Measurements from ENCODE around the gene FAM180B.

DNA sequence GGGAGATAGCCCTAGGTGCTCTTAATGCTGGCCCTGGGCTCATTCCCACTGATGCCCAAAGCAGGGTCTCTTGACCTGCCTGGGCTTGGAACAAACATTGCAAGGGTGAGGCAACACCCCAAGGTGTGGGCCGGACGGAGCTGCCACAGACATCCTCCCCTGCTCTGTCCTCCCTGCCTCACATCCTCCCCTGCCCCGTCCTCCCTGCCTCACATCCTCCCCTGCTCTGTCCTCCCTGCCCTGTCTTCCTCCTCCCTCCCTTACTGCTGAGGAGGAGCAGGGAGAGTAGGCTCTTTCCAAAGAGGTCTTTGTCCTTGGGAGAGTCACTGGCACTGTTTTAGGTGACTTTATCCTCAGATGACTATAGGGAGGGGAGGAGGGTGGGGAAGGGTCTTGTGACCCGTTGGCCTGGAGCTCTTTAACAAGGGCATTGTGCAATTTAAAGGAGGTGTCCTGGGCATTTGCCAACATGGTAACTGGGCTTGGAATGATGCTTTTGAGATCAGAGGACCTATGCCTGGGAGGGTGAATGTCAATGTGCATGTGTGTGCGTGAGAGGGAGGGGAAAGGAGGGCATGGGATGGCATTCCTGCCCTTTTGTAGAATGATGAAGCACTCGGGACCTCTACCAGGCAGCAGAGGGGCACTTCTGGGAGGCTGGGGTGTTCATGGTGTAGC lies 700 bp downstream of the FAM180B start:
- TF ChIP-seq, protein P1, sequence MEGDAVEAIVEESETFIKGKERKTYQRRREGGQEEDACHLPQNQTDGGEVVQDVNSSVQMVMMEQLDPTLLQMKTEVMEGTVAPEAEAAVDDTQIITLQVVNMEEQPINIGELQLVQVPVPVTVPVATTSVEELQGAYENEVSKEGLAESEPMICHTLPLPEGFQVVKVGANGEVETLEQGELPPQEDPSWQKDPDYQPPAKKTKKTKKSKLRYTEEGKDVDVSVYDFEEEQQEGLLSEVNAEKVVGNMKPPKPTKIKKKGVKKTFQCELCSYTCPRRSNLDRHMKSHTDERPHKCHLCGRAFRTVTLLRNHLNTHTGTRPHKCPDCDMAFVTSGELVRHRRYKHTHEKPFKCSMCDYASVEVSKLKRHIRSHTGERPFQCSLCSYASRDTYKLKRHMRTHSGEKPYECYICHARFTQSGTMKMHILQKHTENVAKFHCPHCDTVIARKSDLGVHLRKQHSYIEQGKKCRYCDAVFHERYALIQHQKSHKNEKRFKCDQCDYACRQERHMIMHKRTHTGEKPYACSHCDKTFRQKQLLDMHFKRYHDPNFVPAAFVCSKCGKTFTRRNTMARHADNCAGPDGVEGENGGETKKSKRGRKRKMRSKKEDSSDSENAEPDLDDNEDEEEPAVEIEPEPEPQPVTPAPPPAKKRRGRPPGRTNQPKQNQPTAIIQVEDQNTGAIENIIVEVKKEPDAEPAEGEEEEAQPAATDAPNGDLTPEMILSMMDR (IDR thresholded peaks at IDR 0.05): no peak
- TF ChIP-seq POLR2AphosphoS5 (IDR thresholded peaks at IDR 0.05): no peak
- no peak for TF ChIP-seq POLR2A (IDR thresholded peaks at IDR 0.05)
- no peak for TF ChIP-seq EP300 (IDR thresholded peaks at IDR 0.05)
